Sigmoid colon (tissue), 7 donors: ENCODE measurements around the gene EWSR1. TPM values are rescaled to one million over a fixed set of nuclear protein-coding genes. Genes with fewer than 3 reads are reported as not detected.

Source experiments
- DNase-seq: peaks from one replicate; pipeline ENCODE4 v3.0.0-alpha.2; 2019
- H3K27ac ChIP-seq, 4 donors: fragments of 200-600 bp; sonication (generic); one replicate each; pipeline ENCODE4 v1.5.1; 2016 to 2019; ENCODE audit warnings: mild to moderate bottlenecking in 1 of 4
- H3K27me3 ChIP-seq, 3 donors: fragments of 200-600 bp; sonication (generic); one replicate each; pipeline ENCODE4 v1.5.1; 2019; ENCODE audit warnings: mild to moderate bottlenecking in 1 of 3
- H3K36me3 ChIP-seq, 4 donors: fragments of 200-600 bp; sonication (generic); one replicate each; pipeline ENCODE4 v1.5.1; 2016 to 2019
- H3K4me1 ChIP-seq, 4 donors: fragments of 200-600 bp; sonication (generic); one replicate each; pipeline ENCODE4 v1.5.1; 2017 to 2019
- H3K4me3 ChIP-seq, 4 donors: fragments of 200-600 bp; sonication (generic); one replicate each; pipeline ENCODE4 v1.5.1; 2017 to 2019; ENCODE audit warnings: mild to moderate bottlenecking in 2 of 4, moderate library complexity in 1 of 4
- H3K9me3 ChIP-seq, 4 donors: fragments of 200-600 bp in 3 of 4; sonication (generic) in 3 of 4; one replicate each; pipeline versions ENCODE4 v1.5.1 to v1.6.1; 2013 to 2019
- EP300 ChIP-seq, 4 donors: sonication (generic); formaldehyde crosslinking; IDR thresholded peaks; one replicate each; pipeline ENCODE4 v1.6.1; 2017; ENCODE audit warnings: antibody characterized with exemption in 4 of 4
- POLR2A ChIP-seq, 2 donors: fragments of 450-650 bp; IDR thresholded peaks; one replicate each; pipeline ENCODE4 v1.6.1; 2016; ENCODE audit warnings: antibody characterized with exemption in 2 of 2, mild to moderate bottlenecking in 2 of 2, moderate library complexity in 2 of 2
- POLR2AphosphoS5 ChIP-seq, 4 donors: sonication (generic); formaldehyde crosslinking; IDR thresholded peaks; one replicate each; pipeline ENCODE4 v1.6.1; 2017; ENCODE audit warnings: antibody characterized with exemption in 4 of 4
- WGBS, 2 donors: extraction: QIAGEN DNeasy Blood & Tissue Kit; methylation state at CpG; one replicate each; pipeline ENCODE4 v1.1.7; 2013; 5-methylcytosine and 5-hydroxymethylcytosine counted together
- intact Hi-C: fragments of 100-400 bp; cut with DNase I; formaldehyde crosslinking; loops from one replicate; pipeline ENCODE4 v1.15.1; 2023
- polyA plus RNA-seq, 3 donors: library from polyadenylated mRNA; stranded (reverse); fragments of 200-250 nt; gene quantifications; one replicate each; pipeline ENCODE4 v1.2.3, GENCODE V29; 2013
- total RNA-seq, 4 donors: library from RNA; depleted of rRNA; stranded (reverse); fragments of >200 nt; gene quantifications; one replicate each; pipeline ENCODE4 v1.1.0, GENCODE V29; 2016
- TF ChIP-seq, protein P1 (sequence below), 4 experiments: fragments of 450-650 bp in 3 of 4; fragments of 200-600 bp in 1 of 4; IDR thresholded peaks; one replicate each; pipeline ENCODE4 v1.5.1; 2016 to 2019; ENCODE audit warnings: antibody characterized with exemption in 4 of 4, mild to moderate bottlenecking in 3 of 4, moderate library complexity in 2 of 4
- donor health status: healthy with polysubstance abuse.
- donor health status: Bipolar disorder and iron deficiency.
- donor health status: healthy.

Gene EWSR1
- total and polyA plus RNA-seq, 7 donors = 81.4 to 233 (median 174) TPM

- intact Hi-C loops = loop anchor here (2.0 kb wide), 1 partner anchor 39 kb away; the partner anchor contains the start of gene EWSR1
- WGBS, 2 donors = 64 to 77% methylated on average over 20 of the region's 20 CpGs
- no peaks in the 10 kb centered on the region for H3K36me3 ChIP-seq
- H3K27ac ChIP-seq = peak overlapping the region; percentile 86 to 94 (median 88)
- DNase-seq = peak; percentile 61
- H3K9me3 ChIP-seq = no peaks in the 10 kb centered on the region
- TF ChIP-seq EP300 (IDR thresholded peaks at IDR 0.05) (no peak), POLR2A (IDR thresholded peaks at IDR 0.05) (no peak), POLR2AphosphoS5 (IDR thresholded peaks at IDR 0.05) (no peak)
- TF ChIP-seq, protein P1, sequence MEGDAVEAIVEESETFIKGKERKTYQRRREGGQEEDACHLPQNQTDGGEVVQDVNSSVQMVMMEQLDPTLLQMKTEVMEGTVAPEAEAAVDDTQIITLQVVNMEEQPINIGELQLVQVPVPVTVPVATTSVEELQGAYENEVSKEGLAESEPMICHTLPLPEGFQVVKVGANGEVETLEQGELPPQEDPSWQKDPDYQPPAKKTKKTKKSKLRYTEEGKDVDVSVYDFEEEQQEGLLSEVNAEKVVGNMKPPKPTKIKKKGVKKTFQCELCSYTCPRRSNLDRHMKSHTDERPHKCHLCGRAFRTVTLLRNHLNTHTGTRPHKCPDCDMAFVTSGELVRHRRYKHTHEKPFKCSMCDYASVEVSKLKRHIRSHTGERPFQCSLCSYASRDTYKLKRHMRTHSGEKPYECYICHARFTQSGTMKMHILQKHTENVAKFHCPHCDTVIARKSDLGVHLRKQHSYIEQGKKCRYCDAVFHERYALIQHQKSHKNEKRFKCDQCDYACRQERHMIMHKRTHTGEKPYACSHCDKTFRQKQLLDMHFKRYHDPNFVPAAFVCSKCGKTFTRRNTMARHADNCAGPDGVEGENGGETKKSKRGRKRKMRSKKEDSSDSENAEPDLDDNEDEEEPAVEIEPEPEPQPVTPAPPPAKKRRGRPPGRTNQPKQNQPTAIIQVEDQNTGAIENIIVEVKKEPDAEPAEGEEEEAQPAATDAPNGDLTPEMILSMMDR (IDR thresholded peaks at IDR 0.05) = no peak
- H3K4me1 ChIP-seq = peaks cover 0 to 70% (median 53%) of the 10 kb centered on the region in 4 donors
- no peaks in the 10 kb centered on the region for H3K27me3 ChIP-seq
- H3K4me3 ChIP-seq = peak overlapping the region; percentile 65 to 94 (median 87)
These were observed 39.6 kb downstream of the EWSR1 start for GRCh38 chr22:29307596-29308147.

DNA sequence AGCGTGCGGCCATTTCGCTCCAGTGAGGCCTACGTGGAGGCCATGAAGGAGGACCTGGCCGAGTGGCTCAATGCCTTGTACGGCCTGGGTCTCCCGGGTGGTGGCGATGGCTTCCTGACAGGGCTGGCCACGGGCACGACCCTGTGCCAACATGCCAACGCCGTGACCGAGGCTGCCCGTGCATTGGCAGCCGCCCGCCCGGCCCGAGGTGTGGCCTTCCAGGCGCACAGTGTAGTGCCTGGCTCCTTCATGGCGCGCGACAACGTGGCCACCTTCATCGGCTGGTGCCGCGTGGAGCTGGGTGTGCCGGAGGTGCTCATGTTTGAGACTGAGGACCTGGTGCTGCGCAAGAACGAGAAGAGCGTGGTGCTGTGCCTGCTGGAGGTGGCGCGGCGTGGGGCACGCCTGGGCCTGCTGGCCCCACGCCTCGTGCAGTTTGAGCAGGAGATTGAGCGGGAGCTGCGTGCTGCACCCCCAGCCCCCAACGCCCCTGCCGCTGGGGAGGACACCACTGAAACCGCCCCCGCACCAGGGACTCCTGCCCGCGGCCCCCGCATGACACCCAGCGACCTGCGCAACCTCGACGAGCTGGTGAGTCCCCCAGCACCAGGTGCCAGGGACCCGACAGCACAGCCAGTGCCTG is 40.2 kb downstream of the EWSR1 start:
- Histone ChIP-seq H3K27me3 (peaks cover 0 to 2% (median under 1%) of the 10 kb centered on the region in 3 donors), H3K27ac (peak overlapping the region; percentile 86 to 94 (median 88)), H3K4me1 (peaks cover 0 to 70% (median 54%) of the 10 kb centered on the region in 4 donors), H3K9me3 (no peaks in the 10 kb centered on the region), H3K4me3 (peak overlapping the region; percentile 65 to 94 (median 87)), H3K36me3 (no peaks in the 10 kb centered on the region)
- DNase-seq = peak; percentile 71
- intact Hi-C loops = no loop called here
- WGBS, 2 donors = 83 to 89% methylated on average over 50 of the region's 50 CpGs
- TF ChIP-seq, protein P1 (IDR thresholded peaks at IDR 0.05) = no peak
- TF ChIP-seq POLR2AphosphoS5 (IDR thresholded peaks at IDR 0.05) = peak in 1 of 4 donors; percentile 7

DNA sequence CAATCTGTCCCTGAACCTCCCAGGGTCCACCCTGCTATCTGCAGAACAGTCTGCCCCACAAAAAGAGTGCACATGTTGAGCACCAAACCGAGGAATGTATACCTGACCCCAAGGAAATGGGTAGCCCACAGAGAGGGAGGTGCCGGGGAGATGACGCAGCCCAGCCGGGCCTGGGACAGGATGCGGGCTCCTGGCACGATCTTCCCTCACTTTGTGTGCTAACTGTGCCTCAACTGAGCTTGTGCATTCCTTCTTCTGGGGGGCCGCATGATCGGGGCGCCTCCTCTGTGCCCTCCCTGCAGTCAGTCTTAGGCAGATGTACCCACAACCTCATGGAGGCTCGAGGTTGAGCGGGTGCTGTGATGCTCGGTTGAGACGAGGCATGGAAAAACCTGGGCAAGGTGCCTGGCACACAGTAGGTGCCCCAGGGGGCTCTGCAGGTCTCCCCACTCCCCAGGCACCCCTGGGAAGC is 40.8 kb downstream of the EWSR1 start:
- intact Hi-C loops = no loop called here
- H3K4me3 ChIP-seq = peak overlapping the region in 2 of 4 donors; percentile 81 to 94
- peak; percentile 69 for DNase-seq
- TF ChIP-seq, protein P1 (IDR thresholded peaks at IDR 0.05) = no peak
- no peaks in the 10 kb centered on the region for H3K36me3 ChIP-seq
- WGBS, 2 donors = 70% methylated on average over 13 of the region's 13 CpGs
- H3K27me3 ChIP-seq = peaks cover 3 to 7% (median 6%) of the 10 kb centered on the region in 3 donors
- H3K9me3 ChIP-seq = no peaks in the 10 kb centered on the region
- peaks cover 0 to 74% (median 58%) of the 10 kb centered on the region in 4 donors for H3K4me1 ChIP-seq
- H3K27ac ChIP-seq = peak overlapping the region; percentile 86 to 94 (median 88)

DNA sequence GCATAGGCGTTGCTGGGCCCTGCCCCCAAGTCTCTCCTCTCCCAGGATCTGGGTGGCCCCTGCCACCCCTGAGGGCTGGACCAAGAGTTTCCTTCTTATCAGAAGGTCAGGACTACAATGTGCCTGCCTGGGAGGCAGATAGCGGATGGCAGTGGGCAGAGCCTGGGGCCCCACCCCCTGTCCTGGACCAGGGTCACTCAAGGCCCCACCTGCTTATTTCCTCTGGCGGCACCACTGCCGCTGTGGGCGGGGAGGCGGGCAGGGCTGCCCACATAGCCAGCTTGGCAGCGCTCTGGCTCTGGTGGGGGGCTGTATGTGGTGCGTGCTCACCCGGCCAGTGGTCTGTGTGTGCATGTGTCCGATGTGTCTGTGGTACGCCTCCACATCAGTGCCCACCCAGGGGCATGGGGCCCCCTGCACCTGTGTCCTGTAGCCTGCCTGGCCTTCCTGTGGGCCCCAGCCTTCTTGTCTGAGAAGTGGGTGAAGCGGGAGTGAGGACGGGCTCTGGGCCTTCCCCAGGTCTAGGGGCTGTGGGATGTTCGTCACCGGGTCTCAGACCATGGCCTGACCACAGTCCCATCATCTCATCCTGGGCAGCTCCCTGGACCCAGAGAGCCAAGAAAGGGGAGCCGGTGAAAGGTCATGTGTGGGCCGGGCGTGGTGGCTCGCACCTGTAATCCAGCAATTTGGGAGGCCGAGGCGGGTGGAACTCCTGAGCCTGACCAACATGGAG is 41.4 kb downstream of the EWSR1 start:
- Histone ChIP-seq H3K4me1 (peaks cover 0 to 81% (median 65%) of the 10 kb centered on the region in 4 donors), H3K4me3 (peak overlapping the region in 2 of 4 donors; percentile 81 to 94), H3K27ac (peak overlapping the region; percentile 86 to 94 (median 88)), H3K27me3 (peaks cover 9 to 14% (median 13%) of the 10 kb centered on the region in 3 donors), H3K36me3 (no peaks in the 10 kb centered on the region), H3K9me3 (no peaks in the 10 kb centered on the region)
- DNase-seq = peak; percentile 71
- intact Hi-C loops = no loop called here
- TF ChIP-seq, protein P1 (IDR thresholded peaks at IDR 0.05) = no peak
- TF ChIP-seq EP300 (IDR thresholded peaks at IDR 0.05) (no peak), POLR2AphosphoS5 (IDR thresholded peaks at IDR 0.05) (no peak), POLR2A (IDR thresholded peaks at IDR 0.05) (no peak)
- 47 to 75% methylated on average over 21 of the region's 21 CpGs for WGBS, 2 donors
